SK-N-SH (cell line): Measurements from ENCODE around the gene CD300H. TPM values are rescaled to one million over a fixed set of nuclear protein-coding genes. Genes with fewer than 3 reads are reported as not detected.
"Not testable (repeated sequence)": the region's sequence is repeated elsewhere in the genome, so short reads cannot be mapped to it uniquely, and the experiment has no call there.

ENCODE experiments used
- CTCF ChIA-PET: fragments of 300-600, 350-600 bp; formaldehyde crosslinking; extraction: SDS; loops from one replicate; lab custom pipeline; 2021; lab: Yijun Ruan, JAX
- POLR2A ChIA-PET: fragments of 350-600 bp; sonication (Branson Sonifier 250); formaldehyde crosslinking; extraction: SDS; loops from one replicate; lab custom pipeline; 2020; ENCODE audit warnings: antibody characterized with exemption, inconsistent platforms; lab: Yijun Ruan, JAX
- DNase-seq: peaks from one replicate; pipeline ENCODE4 v3.0.0; 2012
- H2AFZ ChIP-seq: fragments of 200-600 bp; sonication (generic); 2 replicates; pipeline ENCODE4 v1.8.1; 2016; ENCODE audit warnings: antibody characterized with exemption, mild to moderate bottlenecking, low read depth
- H3F3A ChIP-seq: fragments of 200-600 bp; sonication (generic); replicated peaks from 2 replicates; pipeline ENCODE3; 2016; ENCODE audit warnings: antibody characterized with exemption, mild to moderate bottlenecking; ENCODE audit not compliant: insufficient read depth
- H3K27ac ChIP-seq, 2 experiments: fragments of 200-500 bp in 1 of 2; fragments of 200-600 bp in 1 of 2; sonication (Bioruptor generic) in 1 of 2; sonication (generic), shearing (Covaris generic) in 1 of 2; 2 replicates each; pipeline versions ENCODE4 v1.5.1 to v1.6.1; 2014 to 2016; ENCODE audit warnings: low read depth in 2 of 2, inconsistent platforms in 1 of 2, low read length in 1 of 2, mild to moderate bottlenecking in 1 of 2, mixed read lengths in 1 of 2
- H3K27me3 ChIP-seq: fragments of 200-600 bp; sonication (generic), shearing (Covaris generic); 2 replicates; pipeline ENCODE4 v1.6.1; 2016; ENCODE audit warnings: mixed run types; ENCODE audit not compliant: insufficient read depth
- H3K36me3 ChIP-seq, 2 experiments: fragments of 200-500 bp in 1 of 2; fragments of 200-600 bp in 1 of 2; sonication (Bioruptor generic) in 1 of 2; sonication (generic) in 1 of 2; replicated peaks in 1 of 2; 2 replicates each; pipeline versions ENCODE3 to v1.5.1; 2014 to 2016; ENCODE audit warnings: low read length in 1 of 2, mild to moderate bottlenecking in 1 of 2; ENCODE audit not compliant: insufficient read depth in 2 of 2, control insufficient read depth in 1 of 2
- H3K4me1 ChIP-seq, 2 experiments: fragments of 200-500 bp in 1 of 2; fragments of 200-600 bp in 1 of 2; sonication (Bioruptor generic) in 1 of 2; sonication (generic), shearing (Covaris generic) in 1 of 2; 2 replicates each; pipeline versions ENCODE4 v1.5.1 to v1.6.1; 2014 to 2016; ENCODE audit warnings: low read depth in 1 of 2, low read length in 1 of 2, mixed run types in 1 of 2; ENCODE audit not compliant: insufficient read depth in 2 of 2, control insufficient read depth in 1 of 2
- H3K4me2 ChIP-seq: fragments of 200-600 bp; sonication (generic), shearing (Covaris generic); 2 replicates; pipeline ENCODE4 v1.6.1; 2017; ENCODE audit warnings: mixed run types
- H3K4me3 ChIP-seq, 2 experiments: fragments of 200-500 bp in 1 of 2; fragments of 200-600 bp in 1 of 2; sonication (Bioruptor generic) in 1 of 2; sonication (generic), shearing (Covaris generic) in 1 of 2; 2 replicates each; pipeline versions ENCODE4 v1.5.1 to v1.8.1; 2014 to 2016; ENCODE audit warnings: low read depth in 2 of 2, inconsistent platforms in 1 of 2, low read length in 1 of 2, mild to moderate bottlenecking in 1 of 2, mixed read lengths in 1 of 2, moderate library complexity in 1 of 2
- H3K79me2 ChIP-seq: fragments of 200-600 bp; sonication (generic); 2 replicates; pipeline ENCODE4 v1.8.1; 2017; ENCODE audit warnings: mild to moderate bottlenecking; ENCODE audit not compliant: insufficient read depth
- H3K9ac ChIP-seq: fragments of 200-600 bp; sonication (generic); 2 replicates; pipeline ENCODE4 v1.6.1; 2017; ENCODE audit warnings: mixed run types
- H3K9me2 ChIP-seq: fragments of 200-600 bp; sonication (generic); 2 replicates; pipeline ENCODE4 v1.6.1; 2017; ENCODE audit warnings: mixed run types
- H3K9me3 ChIP-seq: fragments of 200-600 bp; sonication (generic); 2 replicates; pipeline ENCODE4 v1.6.1; 2017; ENCODE audit warnings: mixed run types, mild to moderate bottlenecking, moderate library complexity
- H4K20me1 ChIP-seq: fragments of 200-600 bp; sonication (generic); 2 replicates; pipeline ENCODE4 v1.6.1; 2017; ENCODE audit warnings: mild to moderate bottlenecking, mixed run types; ENCODE audit not compliant: insufficient read depth
- ELF1 ChIP-seq: IDR thresholded peaks from 2 replicates; pipeline ENCODE4 v1.4.0; 2012
- EP300 ChIP-seq, 2 experiments: IDR thresholded peaks; 2 replicates each; pipeline versions ENCODE4 v1.4.0 to v1.6.1; 2012; ENCODE audit warnings: borderline replicate concordance in 1 of 2, low read depth in 1 of 2, low read length in 1 of 2
- EZH2phosphoT487 ChIP-seq: fragments of 200-600 bp; sonication (generic); IDR thresholded peaks from 2 replicates; pipeline ENCODE4 v1.6.1; 2017; ENCODE audit warnings: low read depth, mixed run types, mild to moderate bottlenecking, antibody characterized with exemption, moderate library complexity, borderline replicate concordance
- FOSL2 ChIP-seq: IDR thresholded peaks from 2 replicates; pipeline ENCODE4 v1.4.0; 2012; ENCODE audit warnings: low read depth, mild to moderate bottlenecking, moderate library complexity, borderline replicate concordance
- FOXM1 ChIP-seq: IDR thresholded peaks from 2 replicates; pipeline ENCODE4 v1.4.0; 2012; ENCODE audit warnings: low read depth, mild to moderate bottlenecking
- GABPA ChIP-seq: IDR thresholded peaks from 2 replicates; pipeline ENCODE4 v1.4.0; 2012; ENCODE audit warnings: low read depth, mild to moderate bottlenecking
- GATA2 ChIP-seq: sonication (generic); formaldehyde crosslinking; IDR thresholded peaks from 2 replicates; pipeline ENCODE4 v1.5.0; 2020; ENCODE audit warnings: mild to moderate bottlenecking, missing genetic modification reagents
- JUND ChIP-seq: IDR thresholded peaks from 2 replicates; pipeline ENCODE4 v1.4.0; 2012
- MAX ChIP-seq: IDR thresholded peaks from 2 replicates; pipeline ENCODE4 v1.4.0; 2012; ENCODE audit warnings: low read depth
- MEF2A ChIP-seq: IDR thresholded peaks from 2 replicates; pipeline ENCODE4 v1.4.0; 2012; ENCODE audit warnings: low read depth, borderline replicate concordance
- MXI1 ChIP-seq: IDR thresholded peaks from 2 replicates; pipeline ENCODE4 v1.6.1; 2012; ENCODE audit warnings: mild to moderate bottlenecking, low read depth, low read length, improper control_type of control experiment
- NFIC ChIP-seq: IDR thresholded peaks from 2 replicates; pipeline ENCODE4 v1.4.0; 2012; ENCODE audit warnings: borderline replicate concordance
- NRF1 ChIP-seq: IDR thresholded peaks from 2 replicates; pipeline ENCODE4 v1.6.1; 2012; ENCODE audit warnings: low read depth, mild to moderate bottlenecking, low read length
- RCOR1 ChIP-seq: fragments of 150-350 bp; IDR thresholded peaks from 2 replicates; pipeline ENCODE4 v1.6.1; 2017; ENCODE audit warnings: antibody characterized with exemption, low read length
- RXRA ChIP-seq: IDR thresholded peaks from 2 replicates; pipeline ENCODE4 v1.4.0; 2012; ENCODE audit warnings: low read depth, mild to moderate bottlenecking, borderline replicate concordance
- TCF12 ChIP-seq: IDR thresholded peaks from 2 replicates; pipeline ENCODE4 v1.4.0; 2012
- TEAD4 ChIP-seq: IDR thresholded peaks from 2 replicates; pipeline ENCODE4 v1.4.0; 2012; ENCODE audit warnings: mild to moderate bottlenecking, borderline replicate concordance; ENCODE audit not compliant: insufficient read depth
- YY1 ChIP-seq: IDR thresholded peaks from 2 replicates; pipeline ENCODE4 v1.4.0; 2012; ENCODE audit warnings: low read depth, mild to moderate bottlenecking
- ZBTB33 ChIP-seq: IDR thresholded peaks from 2 replicates; pipeline ENCODE4 v1.4.0; 2012; ENCODE audit warnings: low read depth, borderline replicate concordance
- WGBS: methylation state at CpG from one replicate; pipeline ENCODE4 v1.1.6; 2017; ENCODE audit warnings: low lambda C conversion rate; 5-methylcytosine and 5-hydroxymethylcytosine counted together
- polyA plus RNA-seq, 3 experiments: library from polyadenylated mRNA; depleted of rRNA; stranded (reverse); fragments of >200 nt; gene quantifications; 2 replicates each; pipeline ENCODE4 v1.2.3, GENCODE V29; 2012

Gene CD300H
- polyA plus RNA-seq, 1 of the 3 experiments (the other 2 are of a cell fraction) = not detected

- Histone ChIP-seq H3K9me3 (no peaks in the 10 kb centered on the region), H3K36me3 (no peaks in the 10 kb centered on the region), H4K20me1 (no peaks in the 10 kb centered on the region), H3K79me2 (no peaks in the 10 kb centered on the region), H3K9me2 (no peaks in the 10 kb centered on the region), H3K4me3 (no peak overlapping the region), H3K9ac (no peak overlapping the region), H3K4me1 (no peaks in the 10 kb centered on the region), H3F3A (no peaks in the 10 kb centered on the region), H3K27me3 (no peaks in the 10 kb centered on the region), H2AFZ (no peak overlapping the region), H3K4me2 (no peak overlapping the region), H3K27ac (no peak overlapping the region)
- no peak for TF ChIP-seq FOXM1
- TF ChIP-seq EP300 (IDR thresholded peaks at IDR 0.05; ENCODE audit: borderline replicate concordance in 1 of 2, low read depth in 1 of 2, low read length in 1 of 2) = no peak
- no peak for TF ChIP-seq ZBTB33
- TF ChIP-seq FOSL2 = no peak
- no peak for TF ChIP-seq GABPA
- no peak for TF ChIP-seq TCF12
- POLR2A ChIA-PET = no interaction called here
- WGBS = 12% methylated on average over 3 of the region's 3 CpGs
- DNase-seq = no peak
- CTCF ChIA-PET = interaction anchor here (2.1 kb wide), 1 partner anchor 175 kb away, joined by 6 read pairs; the partner anchor contains the start of gene RAB37
These were observed 5.7 kb downstream of the CD300H start for GRCh38 chr17:74561586-74561985.

- DNase-seq = no peak
- H3K36me3 ChIP-seq = no peaks in the 10 kb centered on the region
- no peak overlapping the region for H2AFZ ChIP-seq
- no peaks in the 10 kb centered on the region for H4K20me1 ChIP-seq
- H3K4me3 ChIP-seq = no peak overlapping the region
- H3K4me2 ChIP-seq = no peak overlapping the region
- H3K9me3 ChIP-seq = no peaks in the 10 kb centered on the region
- no peaks in the 10 kb centered on the region for H3K9me2 ChIP-seq
- no peak overlapping the region for H3K9ac ChIP-seq
- 26% methylated on average over 6 of the region's 6 CpGs for WGBS
- H3F3A ChIP-seq = no peaks in the 10 kb centered on the region
- no peaks in the 10 kb centered on the region for H3K27me3 ChIP-seq
- no peaks in the 10 kb centered on the region for H3K79me2 ChIP-seq
- TF ChIP-seq GATA2 (CRISPR knock-in tag) (no peak), MAX (no peak), EZH2phosphoT487 (no peak), RXRA (no peak), TEAD4 (no peak), ELF1 (no peak), RCOR1 (no peak), JUND (no peak), GABPA (no peak), MEF2A (no peak), NRF1 (no peak), YY1 (no peak), NFIC (no peak), FOXM1 (no peak), MXI1 (no peak), TCF12 (no peak)
- no peak overlapping the region for H3K27ac ChIP-seq
- H3K4me1 ChIP-seq = no peaks in the 10 kb centered on the region
- ChIA-PET CTCF (no interaction called here), POLR2A (no interaction called here)
These were observed 8.3 kb downstream of the CD300H start for GRCh38 chr17:74558882-74559519.

- H3K9me2 ChIP-seq, H3K4me1 ChIP-seq, H2AFZ ChIP-seq, H3K4me3 ChIP-seq, H3K9ac ChIP-seq, POLR2A ChIA-PET, H4K20me1 ChIP-seq, H3K4me2 ChIP-seq, H3K79me2 ChIP-seq, H3K27me3 ChIP-seq, H3K9me3 ChIP-seq, H3F3A ChIP-seq, DNase-seq, H3K27ac ChIP-seq, H3K36me3 ChIP-seq: not testable (repeated sequence)
- 20% methylated on average over 4 of the region's 4 CpGs for WGBS
- CTCF ChIA-PET = interaction anchor here (1.1 to 7.5 kb wide), 4 partner anchors 8 to 100 kb away, joined by 5 to 60 read pairs (median 6); partner anchors contain the start of gene CD300H
These were observed 8.9 kb downstream of the CD300H start for GRCh38 chr17:74558402-74558801.
